Caco-2 (cell line): ENCODE results near the gene EPS15. TPM values are rescaled to one million over a fixed set of nuclear protein-coding genes. Genes with fewer than 3 reads are reported as not detected.
"Not testable (repeated sequence)": the region's sequence is repeated elsewhere in the genome, so short reads cannot be mapped to it uniquely, and the experiment has no call there.

Experiments
- BruUV-seq: library from RNA; stranded (reverse); fragments of 400-500 nt; replicated peaks from 2 replicates; lab custom pipeline; 2021; lab: Mats Ljungman, UMichigan
- CTCF ChIA-PET: fragments of 300-600 bp; sonication (Branson Sonifier 250); formaldehyde crosslinking; loops from one replicate; lab custom pipeline; 2022; ENCODE audit warnings: antibody characterized with exemption; lab: Charles Lee
- POLR2A ChIA-PET: fragments of 300-600 bp; sonication (Branson Sonifier 250); formaldehyde crosslinking; loops from one replicate; lab custom pipeline; 2022; ENCODE audit warnings: antibody characterized with exemption; lab: Charles Lee
- DNase-seq, 2 experiments: peaks; one replicate each; pipeline versions ENCODE4 v3.0.0 to v3.0.0-alpha.2; 2020 to 2022
- H3K27me3 ChIP-seq: replicated peaks from 2 replicates; pipeline ENCODE4 v1.6.0; 2011; ENCODE audit warnings: low read length; ENCODE audit not compliant: control insufficient read depth, insufficient read depth
- H3K36me3 ChIP-seq: 2 replicates; pipeline ENCODE4 v1.5.1; 2011; ENCODE audit warnings: low read length; ENCODE audit not compliant: control insufficient read depth, insufficient read depth
- H3K4me1 ChIP-seq: fragments of 250-450 bp; sonication (Bioruptor Pico); 2 replicates; pipeline ENCODE4 v1.5.1; 2020; ENCODE audit warnings: mild to moderate bottlenecking
- H3K4me3 ChIP-seq: 2 replicates; pipeline ENCODE4 v1.5.1; 2011; ENCODE audit warnings: low read depth, mild to moderate bottlenecking, control low read depth, low read length
- H3K9me3 ChIP-seq: fragments of 250-450 bp; sonication (Bioruptor Pico); 2 replicates; pipeline ENCODE4 v1.5.1; 2020; ENCODE audit warnings: mild to moderate bottlenecking, moderate library complexity
- H3K27ac Mint-ChIP-seq: one replicate; pipeline ENCODE4 v1.8.0; 2022; ENCODE audit warnings: mixed read lengths; ENCODE audit not compliant: unreplicated experiment
- H3K27me3 Mint-ChIP-seq: one replicate; pipeline ENCODE4 v1.8.0; 2022; ENCODE audit warnings: mixed read lengths; ENCODE audit not compliant: insufficient read depth, unreplicated experiment
- H3K36me3 Mint-ChIP-seq: one replicate; pipeline ENCODE4 v1.8.0; 2022; ENCODE audit warnings: mild to moderate bottlenecking, mixed read lengths; ENCODE audit not compliant: insufficient read depth, unreplicated experiment
- H3K4me1 Mint-ChIP-seq: one replicate; pipeline ENCODE4 v1.8.0; 2022; ENCODE audit warnings: low read depth, mixed read lengths; ENCODE audit not compliant: unreplicated experiment
- H3K4me3 Mint-ChIP-seq: one replicate; pipeline ENCODE4 v1.8.0; 2022; ENCODE audit warnings: mild to moderate bottlenecking, moderate library complexity, mixed read lengths; ENCODE audit not compliant: unreplicated experiment
- H3K9me3 Mint-ChIP-seq: one replicate; pipeline ENCODE4 v1.8.0; 2022; ENCODE audit warnings: mixed read lengths; ENCODE audit not compliant: unreplicated experiment
- CTCF ChIP-seq, 2 experiments: fragments of 200-600 bp in 1 of 2; IDR thresholded peaks; 1 replicate in 1 of 2; 2 replicates in 1 of 2; pipeline versions ENCODE4 v1.5.1 to v1.8.0; 2011 to 2022; ENCODE audit warnings: antibody characterized with exemption in 1 of 2, control low read depth in 1 of 2, inconsistent platforms in 1 of 2, low read depth in 1 of 2, low read length in 1 of 2, mild to moderate bottlenecking in 1 of 2, moderate library complexity in 1 of 2; ENCODE audit not compliant: insufficient read depth in 1 of 2, severe bottlenecking in 1 of 2, unreplicated experiment in 1 of 2
- intact Hi-C: fragments of 100-400 bp; cut with micrococcal nuclease; formaldehyde crosslinking; loops from one replicate; pipeline ENCODE4 v1.10.0; 2022; ENCODE audit not compliant: unreplicated experiment
- total RNA-seq: library from RNA; stranded (reverse); gene quantifications from 2 replicates; pipeline ENCODE4 v1.2.3, GENCODE V29; 2022

Gene EPS15
- total RNA-seq, 1 experiment from 2014 or later = 41.5 TPM

DNA sequence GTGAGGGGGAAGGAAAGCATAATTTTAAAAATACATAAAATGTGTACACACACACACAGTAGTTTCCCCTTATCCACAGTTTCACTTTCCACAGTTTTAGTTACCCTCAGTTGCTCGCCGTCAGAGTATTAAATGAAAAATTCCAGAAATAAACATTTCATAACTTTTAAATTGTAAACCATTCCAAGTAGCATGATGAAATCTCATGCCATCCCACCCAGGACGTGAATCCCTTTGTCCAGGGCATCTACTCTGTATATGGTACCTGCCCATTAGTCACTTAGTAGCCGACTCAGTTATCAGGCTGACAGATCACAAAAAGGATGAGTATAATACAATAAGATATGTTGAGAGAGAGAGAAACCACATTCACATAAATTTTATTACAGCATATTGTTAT is 36.2 kb downstream of the EPS15 start:
- H3K9me3 Mint-ChIP-seq = no peaks in the 10 kb centered on the region
- Histone ChIP-seq H3K4me3 (no peak overlapping the region), H3K4me1 (no peaks in the 10 kb centered on the region), H3K27me3 (no peaks in the 10 kb centered on the region), H3K36me3 (no peaks in the 10 kb centered on the region), H3K9me3 (no peaks in the 10 kb centered on the region)
- no TSS peak for BruUV-seq
- H3K36me3 Mint-ChIP-seq = peaks cover 8% of the 10 kb centered on the region
- H3K4me1 Mint-ChIP-seq = no peaks in the 10 kb centered on the region
- POLR2A ChIA-PET = no interaction called here
- no peak for TF ChIP-seq CTCF (IDR thresholded peaks at IDR 0.05; ENCODE audit: insufficient read depth in 1 of 2, low read depth in 1 of 2, low read length in 1 of 2, severe bottlenecking in 1 of 2, unreplicated experiment in 1 of 2)
- no peaks in the 10 kb centered on the region for H3K27me3 Mint-ChIP-seq
- CTCF ChIA-PET = no interaction called here
- intact Hi-C loops = no loop called here
- H3K4me3 Mint-ChIP-seq = no peak overlapping the region
- no peak overlapping the region for H3K27ac Mint-ChIP-seq
- no peak for DNase-seq

DNA sequence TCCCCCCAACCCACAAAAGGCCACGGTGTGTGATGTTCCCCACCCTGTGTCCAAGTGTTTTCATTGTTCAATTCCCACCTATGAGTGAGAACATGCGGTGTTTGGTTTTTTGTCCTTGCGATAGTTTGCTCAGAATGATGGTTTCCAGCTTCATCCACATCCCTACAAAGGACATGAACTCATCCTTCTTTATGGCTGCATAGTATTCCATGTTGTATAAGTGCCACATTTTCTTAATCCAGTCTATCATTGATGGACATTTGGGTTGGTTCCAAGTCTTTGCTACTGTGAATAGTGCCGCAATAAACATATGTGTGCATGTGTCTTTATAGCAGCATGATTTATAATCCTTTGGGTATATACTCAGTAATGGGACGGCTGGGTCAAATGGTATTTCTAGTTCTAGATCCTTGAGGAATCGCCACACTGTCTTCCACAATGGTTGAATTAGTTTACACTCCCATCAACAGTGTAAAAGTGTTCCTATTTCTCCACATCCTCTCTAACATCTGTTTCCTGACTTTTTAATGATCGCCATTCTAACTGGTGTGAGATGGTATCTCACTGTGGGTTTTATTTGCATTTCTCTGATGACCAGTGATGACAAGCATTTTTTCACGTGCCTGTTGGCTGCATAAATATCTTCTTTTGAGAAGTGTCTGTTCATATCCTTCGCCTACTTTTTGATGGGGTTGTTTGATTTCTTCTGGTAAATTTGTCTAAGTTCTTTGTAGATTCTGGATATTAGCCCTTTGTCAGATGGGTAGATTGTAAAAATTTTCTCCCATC is 44.0 kb downstream of the EPS15 start:
- H3K4me3 Mint-ChIP-seq, DNase-seq, intact Hi-C loops, H3K27me3 ChIP-seq, H3K9me3 Mint-ChIP-seq, H3K9me3 ChIP-seq, H3K27me3 Mint-ChIP-seq, H3K36me3 ChIP-seq, H3K4me1 Mint-ChIP-seq, BruUV-seq, H3K4me3 ChIP-seq, CTCF ChIA-PET, POLR2A ChIA-PET, H3K27ac Mint-ChIP-seq, H3K4me1 ChIP-seq: not testable (repeated sequence)
- H3K36me3 Mint-ChIP-seq = peaks cover 24% of the 10 kb centered on the region

DNA sequence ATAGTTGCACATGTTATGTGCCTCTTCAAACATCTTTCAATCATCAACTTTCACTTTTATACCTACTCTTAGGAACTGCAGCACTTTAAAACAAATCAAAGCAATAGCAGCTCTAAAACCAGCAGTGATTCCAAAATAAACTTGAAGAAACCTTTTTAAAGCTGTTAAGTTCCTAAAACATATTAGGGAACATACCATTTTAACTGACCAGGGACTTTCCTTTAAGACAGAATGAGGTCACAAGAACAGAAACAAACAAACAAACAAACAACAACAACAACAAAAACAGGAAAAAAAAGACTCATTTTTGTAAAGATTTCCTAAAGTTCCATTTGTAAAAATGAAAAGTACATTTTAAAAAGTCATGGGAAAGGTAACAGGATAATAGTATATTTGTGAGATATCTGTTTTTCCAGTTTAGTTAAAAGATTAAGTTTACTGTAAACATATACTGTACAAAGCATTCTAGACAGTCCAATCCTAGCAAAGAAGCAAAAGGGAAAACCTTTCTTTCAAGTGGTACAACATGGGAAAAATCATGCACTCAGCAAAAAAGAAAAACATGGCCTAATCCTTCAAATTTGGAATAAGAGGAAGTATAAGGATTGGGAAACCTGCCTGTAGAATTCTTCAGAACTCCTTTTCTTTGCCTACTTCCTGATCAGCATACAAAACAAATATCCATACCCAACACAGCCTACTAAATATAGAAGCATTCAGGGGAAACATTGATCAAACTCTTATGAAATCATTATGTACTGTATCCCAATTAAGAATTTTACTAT is 45.5 kb downstream of the EPS15 start:
- no peaks in the 10 kb centered on the region for H3K27me3 ChIP-seq
- BruUV-seq = no TSS peak
- H3K4me3 Mint-ChIP-seq = no peak overlapping the region
- peaks cover 6% of the 10 kb centered on the region for H3K4me1 Mint-ChIP-seq
- no peaks in the 10 kb centered on the region for H3K27me3 Mint-ChIP-seq
- CTCF ChIA-PET = interaction anchor here (0.6 kb wide), 1 partner anchor 51 kb away, joined by 3 read pairs; no protein-coding TSS in a partner anchor
- no peak for DNase-seq
- no peaks in the 10 kb centered on the region for H3K9me3 ChIP-seq
- no peaks in the 10 kb centered on the region for H3K4me1 ChIP-seq
- H3K36me3 ChIP-seq = no peaks in the 10 kb centered on the region
- POLR2A ChIA-PET = interaction anchor here (0.6 kb wide), 1 partner anchor 212 kb away, joined by 8 read pairs; no protein-coding TSS in a partner anchor
- TF ChIP-seq CTCF (IDR thresholded peaks at IDR 0.05; ENCODE audit: insufficient read depth in 1 of 2, low read depth in 1 of 2, low read length in 1 of 2, severe bottlenecking in 1 of 2, unreplicated experiment in 1 of 2) = no peak
- peaks cover 23% of the 10 kb centered on the region for H3K36me3 Mint-ChIP-seq
- intact Hi-C loops = no loop called here
- H3K4me3 ChIP-seq = no peak overlapping the region
- no peak overlapping the region for H3K27ac Mint-ChIP-seq
- peaks cover 9% of the 10 kb centered on the region for H3K9me3 Mint-ChIP-seq
